ENCODE measurements around the gene DMD.

- TF ChIP-seq EZH2 (IDR thresholded peaks at IDR 0.05; ENCODE audit: borderline replicate concordance, low read depth, low read length, severe bottlenecking): no peak
- TF ChIP-seq, protein P1, sequence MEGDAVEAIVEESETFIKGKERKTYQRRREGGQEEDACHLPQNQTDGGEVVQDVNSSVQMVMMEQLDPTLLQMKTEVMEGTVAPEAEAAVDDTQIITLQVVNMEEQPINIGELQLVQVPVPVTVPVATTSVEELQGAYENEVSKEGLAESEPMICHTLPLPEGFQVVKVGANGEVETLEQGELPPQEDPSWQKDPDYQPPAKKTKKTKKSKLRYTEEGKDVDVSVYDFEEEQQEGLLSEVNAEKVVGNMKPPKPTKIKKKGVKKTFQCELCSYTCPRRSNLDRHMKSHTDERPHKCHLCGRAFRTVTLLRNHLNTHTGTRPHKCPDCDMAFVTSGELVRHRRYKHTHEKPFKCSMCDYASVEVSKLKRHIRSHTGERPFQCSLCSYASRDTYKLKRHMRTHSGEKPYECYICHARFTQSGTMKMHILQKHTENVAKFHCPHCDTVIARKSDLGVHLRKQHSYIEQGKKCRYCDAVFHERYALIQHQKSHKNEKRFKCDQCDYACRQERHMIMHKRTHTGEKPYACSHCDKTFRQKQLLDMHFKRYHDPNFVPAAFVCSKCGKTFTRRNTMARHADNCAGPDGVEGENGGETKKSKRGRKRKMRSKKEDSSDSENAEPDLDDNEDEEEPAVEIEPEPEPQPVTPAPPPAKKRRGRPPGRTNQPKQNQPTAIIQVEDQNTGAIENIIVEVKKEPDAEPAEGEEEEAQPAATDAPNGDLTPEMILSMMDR (IDR thresholded peaks at IDR 0.05; ENCODE audit: borderline replicate concordance, extremely low read depth, low read length, poor library complexity, severe bottlenecking): no peak
These were observed 1858.3 kb downstream of the DMD start for GRCh38 chrX:31353095-31353494.

Data from DND-41 (cell line).